Prostate gland (tissue), 2 donors: Measurements from ENCODE around the gene PAXX. TPM values are rescaled to one million over a fixed set of nuclear protein-coding genes. Genes with fewer than 3 reads are reported as not detected.

Source experiments
- DNase-seq: peaks from one replicate; pipeline ENCODE4 v3.0.0-alpha.2; 2019; ENCODE audit warnings: low spot score
- H3K27ac ChIP-seq, 2 donors: fragments of 200-600 bp; sonication (generic); 2 replicates each; pipeline ENCODE4 v1.5.1; 2017 to 2019
- H3K27me3 ChIP-seq: fragments of 200-600 bp; sonication (generic); replicated peaks from 2 replicates; pipeline ENCODE4 v1.5.1; 2019; ENCODE audit not compliant: insufficient read depth
- H3K36me3 ChIP-seq, 2 donors: fragments of 200-600 bp; sonication (generic); 1 replicate in 1 of 2; 2 replicates in 1 of 2; pipeline versions ENCODE4 v1.5.1 to v1.8.1; 2017 to 2019
- H3K4me1 ChIP-seq: fragments of 200-600 bp; sonication (generic); replicated peaks from 2 replicates; pipeline ENCODE4 v1.5.1; 2019
- H3K4me3 ChIP-seq, 2 donors: fragments of 200-600 bp; sonication (generic); 2 replicates each; pipeline ENCODE4 v1.5.1; 2017 to 2019
- H3K9me3 ChIP-seq: fragments of 200-600 bp; sonication (generic); 2 replicates; pipeline ENCODE4 v1.5.1; 2017
- CTCF ChIP-seq, 4 experiments: fragments of 200-600 bp in 2 of 4; fragments of 450-650 bp in 2 of 4; sonication (generic) in 2 of 4; IDR thresholded peaks; 1 replicate in 3 of 4; 2 replicates in 1 of 4; pipeline ENCODE4 v1.5.1; 2016 to 2019; ENCODE audit warnings: antibody characterized with exemption in 4 of 4, mild to moderate bottlenecking in 2 of 4, moderate library complexity in 2 of 4
- POLR2A ChIP-seq: fragments of 450-650 bp; IDR thresholded peaks from one replicate; pipeline ENCODE4 v1.6.1; 2016; ENCODE audit warnings: antibody characterized with exemption, mild to moderate bottlenecking
- POLR2AphosphoS5 ChIP-seq: sonication (generic); formaldehyde crosslinking; IDR thresholded peaks from one replicate; pipeline ENCODE4 v1.6.1; 2017; ENCODE audit warnings: antibody characterized with exemption
- WGBS: methylation state at CpG from one replicate; pipeline ENCODE4 v1.1.5; 2018; 5-methylcytosine and 5-hydroxymethylcytosine counted together
- intact Hi-C: fragments of 100-400 bp; cut with DNase I; formaldehyde crosslinking; loops from one replicate; pipeline ENCODE4 v1.14.2; 2022
- total RNA-seq, 2 donors: library from RNA; depleted of rRNA; stranded (reverse); fragments of >200 nt; gene quantifications; one replicate each; pipeline ENCODE4 v1.1.0, GENCODE V29; 2016

The PAXX gene
- total RNA-seq, 2 donors from 2014 or later = 61.6 to 71.8 TPM

- no peaks in the 10 kb centered on the region for H3K9me3 ChIP-seq
- no peaks in the 10 kb centered on the region for H3K36me3 ChIP-seq
- no peaks in the 10 kb centered on the region for H3K27me3 ChIP-seq
- no peak overlapping the region for H3K4me3 ChIP-seq
- no peak for TF ChIP-seq CTCF (IDR thresholded peaks at IDR 0.05)
- no peak for TF ChIP-seq POLR2AphosphoS5
- TF ChIP-seq POLR2A = no peak
- intact Hi-C loops = no loop called here
- no peaks in the 10 kb centered on the region for H3K4me1 ChIP-seq
- no peak overlapping the region for H3K27ac ChIP-seq
- WGBS = 72% methylated on average over 9 of the region's 17 CpGs
- no peak for DNase-seq
Observed at GRCh38 chr9:136968333-136969127, 23.7 kb upstream of the PAXX start.

- Histone ChIP-seq H3K4me3 (no peak overlapping the region), H3K27ac (no peak overlapping the region), H3K9me3 (no peaks in the 10 kb centered on the region), H3K4me1 (no peaks in the 10 kb centered on the region), H3K27me3 (no peaks in the 10 kb centered on the region), H3K36me3 (no peaks in the 10 kb centered on the region)
- intact Hi-C loops = no loop called here
- no peak for DNase-seq
- 66% methylated on average over 17 of the region's 17 CpGs for WGBS
- no peak for TF ChIP-seq POLR2A
- no peak for TF ChIP-seq POLR2AphosphoS5
- no peak for TF ChIP-seq CTCF (IDR thresholded peaks at IDR 0.05)
Observed at GRCh38 chr9:136969150-136969549, 23.1 kb upstream of the PAXX start.

GRCh38 chr9:136969774-136970173 lies 22.4 kb upstream of the PAXX start:
- intact Hi-C loops = no loop called here
- Histone ChIP-seq H3K4me3 (no peak overlapping the region), H3K9me3 (no peaks in the 10 kb centered on the region), H3K27me3 (no peaks in the 10 kb centered on the region), H3K36me3 (no peaks in the 10 kb centered on the region), H3K4me1 (no peaks in the 10 kb centered on the region), H3K27ac (no peak overlapping the region)
- DNase-seq = no peak
- WGBS = 84% methylated on average over 5 of the region's 5 CpGs
- TF ChIP-seq POLR2A (no peak), POLR2AphosphoS5 (no peak)

GRCh38 chr9:136970361-136970760 lies 21.9 kb upstream of the PAXX start:
- intact Hi-C loops = no loop called here
- Histone ChIP-seq H3K27ac (no peak overlapping the region), H3K4me1 (no peaks in the 10 kb centered on the region), H3K4me3 (no peak overlapping the region), H3K9me3 (no peaks in the 10 kb centered on the region), H3K27me3 (no peaks in the 10 kb centered on the region), H3K36me3 (no peaks in the 10 kb centered on the region)
- no peak for DNase-seq
- 94% methylated on average over 8 of the region's 11 CpGs for WGBS
- no peak for TF ChIP-seq CTCF (IDR thresholded peaks at IDR 0.05)
- TF ChIP-seq POLR2AphosphoS5 = no peak
- TF ChIP-seq POLR2A = no peak

- H3K4me1 ChIP-seq = no peaks in the 10 kb centered on the region
- no peak overlapping the region for H3K27ac ChIP-seq
- H3K36me3 ChIP-seq = no peaks in the 10 kb centered on the region
- no peak for DNase-seq
- no peak overlapping the region for H3K4me3 ChIP-seq
- WGBS = 81% methylated on average over 13 of the region's 14 CpGs
- TF ChIP-seq POLR2AphosphoS5 (no peak), POLR2A (no peak), CTCF (IDR thresholded peaks at IDR 0.05) (no peak)
- intact Hi-C loops = no loop called here
- H3K9me3 ChIP-seq = no peaks in the 10 kb centered on the region
- no peaks in the 10 kb centered on the region for H3K27me3 ChIP-seq
Observed at GRCh38 chr9:136971746-136972145, 20.5 kb upstream of the PAXX start.
